GM20431 (cell line): ENCODE data around the gene MTURN.

Experiments
- in situ Hi-C: fragments of 300-500 bp; cut with MseI, MboI; formaldehyde crosslinking; loops from one replicate; pipeline ENCODE4 v1.15.0; 2020; ENCODE audit warnings: low sequenced_read_pairs; ENCODE audit not compliant: unreplicated experiment

The MTURN gene

DNA sequence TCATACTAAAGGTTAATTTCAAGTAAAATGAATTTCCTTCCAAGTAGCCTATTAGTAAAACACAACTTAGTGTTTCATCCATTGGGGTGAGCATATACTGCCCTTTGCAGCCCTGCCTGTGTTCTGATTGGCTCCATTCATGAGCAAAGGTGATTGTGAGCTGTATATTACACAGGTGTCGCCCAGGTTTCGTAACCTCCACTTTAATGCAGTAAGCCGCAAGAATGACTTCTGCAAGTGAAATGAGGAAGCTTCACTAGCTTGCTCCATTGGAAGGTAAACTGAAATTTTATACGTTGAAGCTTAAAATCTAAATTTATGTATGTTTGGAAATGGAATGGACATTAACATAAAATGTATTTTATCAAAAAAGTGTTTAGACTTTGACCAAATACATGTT is 24.4 kb downstream of the MTURN start:
- in situ Hi-C loops, result loop anchor here (25.0 kb wide), 1 partner anchor 278 kb away; no protein-coding TSS in a partner anchor

DNA sequence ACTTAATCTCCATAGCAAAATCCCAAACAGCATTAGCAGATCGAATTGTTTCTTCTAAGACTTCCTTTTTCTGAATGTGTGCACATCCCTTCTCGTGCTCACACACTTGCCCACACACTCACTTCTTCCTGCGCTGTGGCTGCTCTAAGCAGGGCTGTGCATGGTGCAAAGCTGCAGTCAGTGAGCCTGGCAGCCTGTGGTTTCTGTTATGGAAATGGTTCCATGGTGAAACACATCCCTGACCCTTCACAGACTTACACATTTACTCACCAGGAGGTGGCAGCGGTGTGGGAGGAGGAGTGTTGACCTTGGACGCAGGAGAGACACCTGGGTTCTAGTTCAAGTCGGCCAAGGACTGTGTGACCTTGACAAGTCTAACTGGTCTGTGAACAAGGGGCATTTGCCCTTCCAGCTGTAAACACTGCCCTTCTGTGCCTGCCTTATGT is 24.9 kb downstream of the MTURN start:
- in situ Hi-C loops, result loop anchor here (25.0 kb wide), 1 partner anchor 278 kb away; no protein-coding TSS in a partner anchor

DNA sequence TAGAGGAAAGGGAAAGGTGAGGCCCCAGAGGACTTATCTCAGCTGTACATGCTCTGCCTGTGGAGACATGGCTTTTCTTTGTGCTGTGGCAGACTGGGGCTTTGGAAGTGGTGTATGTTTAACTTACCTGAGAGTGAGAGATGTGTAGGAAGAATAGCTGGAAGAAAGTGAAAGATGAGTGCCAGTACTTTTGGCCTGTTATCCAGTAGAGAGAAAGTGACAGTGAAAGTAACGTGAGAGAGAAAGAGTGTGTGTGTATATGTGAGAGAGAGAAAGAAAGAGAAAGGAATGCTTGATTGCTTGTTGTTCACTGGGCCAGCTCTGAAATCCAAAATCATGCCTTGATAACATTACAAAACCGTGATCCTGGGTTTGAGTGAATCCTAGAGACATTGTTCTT is 25.5 kb downstream of the MTURN start:
- in situ Hi-C loops, result loop anchor here (25.0 kb wide), 1 partner anchor 277 kb away; no protein-coding TSS in a partner anchor

DNA sequence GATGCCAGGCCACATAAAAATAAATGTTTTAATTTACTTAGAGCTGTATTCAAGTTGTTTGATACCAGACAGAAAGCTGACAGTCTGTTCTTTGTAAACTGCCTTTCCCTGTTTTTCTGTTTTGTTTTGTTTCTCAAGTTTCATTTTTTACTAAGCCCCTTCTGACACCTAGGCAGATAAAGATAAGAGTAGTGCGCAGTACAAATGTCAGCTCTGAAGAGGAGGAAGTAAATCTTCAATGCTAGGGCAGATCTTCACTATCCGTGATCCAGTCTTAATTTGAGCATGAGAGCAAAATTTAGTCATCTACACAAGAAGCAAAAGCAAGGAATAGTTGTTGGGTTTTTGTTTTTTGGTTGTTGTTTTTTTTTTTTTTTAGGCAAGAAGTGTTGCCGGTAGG is 27.3 kb downstream of the MTURN start:
- in situ Hi-C loops, result loop anchor here (25.0 kb wide), 1 partner anchor 275 kb away; no protein-coding TSS in a partner anchor

DNA sequence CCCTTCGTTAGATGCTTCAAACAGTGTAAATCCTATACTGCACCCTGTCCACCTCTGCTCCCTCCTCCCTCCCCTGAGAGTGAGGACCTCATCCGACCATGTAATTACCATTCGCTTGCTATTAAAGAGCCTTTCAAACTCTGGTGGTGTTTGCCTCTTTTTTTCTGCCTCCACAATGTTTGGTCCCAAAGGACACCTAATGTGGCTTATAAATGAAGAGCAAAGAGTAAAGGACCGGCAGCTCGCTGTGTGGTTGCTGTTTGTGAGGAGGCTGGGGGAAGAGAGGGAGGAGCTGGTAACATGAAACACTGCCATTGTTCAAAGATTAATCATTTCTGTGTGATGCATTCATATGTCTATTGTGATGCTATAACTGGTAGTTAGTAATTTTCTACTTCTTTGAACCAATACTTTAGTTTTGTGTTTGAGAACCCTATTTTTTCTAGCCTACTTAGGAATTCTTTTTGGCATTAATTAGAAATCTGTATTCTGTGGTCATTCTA is 27.9 kb downstream of the MTURN start:
- in situ Hi-C loops, result loop anchor here (25.0 kb wide), 1 partner anchor 275 kb away; no protein-coding TSS in a partner anchor

DNA sequence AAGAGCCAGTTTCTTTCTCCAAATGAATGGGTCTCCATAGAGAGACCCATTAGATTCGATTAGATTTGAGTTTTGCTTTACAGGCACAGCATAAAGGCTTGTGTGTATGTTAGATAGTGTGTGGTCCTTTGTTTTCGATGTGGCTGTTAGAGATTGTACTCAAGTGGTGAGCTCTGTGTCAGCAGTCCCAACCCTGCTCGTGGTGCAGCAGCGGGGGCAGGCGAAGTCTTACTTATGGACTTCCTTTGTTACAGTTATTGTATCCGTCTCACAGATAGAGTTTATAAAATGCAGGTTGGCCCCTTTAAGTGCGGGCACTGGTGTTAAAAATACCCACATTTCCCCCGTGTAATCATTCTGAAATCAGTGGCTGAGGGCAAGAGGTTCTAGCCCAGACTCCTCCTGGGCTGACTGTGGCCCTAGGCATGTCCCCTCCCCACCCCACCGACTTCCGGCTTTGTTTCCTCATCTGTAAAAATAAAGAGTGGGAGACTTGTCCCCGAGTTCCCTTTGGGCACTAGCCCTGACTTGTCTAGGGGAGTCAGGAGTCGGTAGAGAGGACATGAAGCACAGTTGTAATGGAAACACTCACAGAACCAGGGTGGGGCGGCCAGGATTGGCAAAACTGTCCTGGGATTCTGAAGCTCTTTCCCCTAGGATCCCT is 28.6 kb downstream of the MTURN start:
- in situ Hi-C loops, result loop anchor here (25.0 kb wide), 1 partner anchor 274 kb away; no protein-coding TSS in a partner anchor

DNA sequence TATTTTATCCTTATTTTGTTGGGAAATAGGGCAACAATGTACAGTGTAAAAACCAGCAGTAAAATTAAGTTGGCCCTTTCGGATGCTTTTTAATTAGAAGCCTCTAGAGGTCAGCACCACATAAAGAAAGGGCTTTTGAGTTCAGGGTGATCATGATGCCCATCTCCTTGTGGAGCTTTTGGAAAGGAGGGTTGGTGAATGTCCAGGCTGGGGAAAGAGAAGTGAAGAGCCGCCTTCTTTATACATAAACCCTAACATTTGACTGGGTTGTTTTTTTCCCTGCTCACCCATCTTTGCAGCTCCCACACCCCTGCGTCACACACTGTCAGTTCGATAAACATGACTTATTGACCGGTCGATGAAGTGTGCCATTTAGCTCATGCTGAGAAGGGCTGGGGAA is 29.8 kb downstream of the MTURN start:
- in situ Hi-C loops, result loop anchor here (25.0 kb wide), 1 partner anchor 273 kb away; no protein-coding TSS in a partner anchor

DNA sequence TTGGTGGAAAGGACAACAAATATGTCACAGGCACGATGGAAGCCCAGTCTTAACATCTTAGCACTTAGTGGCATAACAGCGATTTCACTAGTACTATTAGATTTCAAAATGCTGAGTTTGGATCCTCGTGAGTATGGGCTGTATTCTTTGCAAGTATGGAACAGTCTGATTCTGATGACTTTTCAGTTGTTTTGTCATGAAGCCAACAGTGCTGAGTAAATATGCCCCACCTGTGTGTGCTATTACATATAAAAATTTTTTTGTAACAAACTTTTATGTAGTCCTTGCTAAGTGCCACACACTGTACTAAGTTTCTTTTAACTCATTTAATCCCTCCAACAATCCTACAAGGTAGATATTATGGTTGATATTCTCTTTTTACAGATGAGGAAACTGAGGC is 30.8 kb downstream of the MTURN start:
- in situ Hi-C loops, result loop anchor here (25.0 kb wide), 1 partner anchor 272 kb away; no protein-coding TSS in a partner anchor

DNA sequence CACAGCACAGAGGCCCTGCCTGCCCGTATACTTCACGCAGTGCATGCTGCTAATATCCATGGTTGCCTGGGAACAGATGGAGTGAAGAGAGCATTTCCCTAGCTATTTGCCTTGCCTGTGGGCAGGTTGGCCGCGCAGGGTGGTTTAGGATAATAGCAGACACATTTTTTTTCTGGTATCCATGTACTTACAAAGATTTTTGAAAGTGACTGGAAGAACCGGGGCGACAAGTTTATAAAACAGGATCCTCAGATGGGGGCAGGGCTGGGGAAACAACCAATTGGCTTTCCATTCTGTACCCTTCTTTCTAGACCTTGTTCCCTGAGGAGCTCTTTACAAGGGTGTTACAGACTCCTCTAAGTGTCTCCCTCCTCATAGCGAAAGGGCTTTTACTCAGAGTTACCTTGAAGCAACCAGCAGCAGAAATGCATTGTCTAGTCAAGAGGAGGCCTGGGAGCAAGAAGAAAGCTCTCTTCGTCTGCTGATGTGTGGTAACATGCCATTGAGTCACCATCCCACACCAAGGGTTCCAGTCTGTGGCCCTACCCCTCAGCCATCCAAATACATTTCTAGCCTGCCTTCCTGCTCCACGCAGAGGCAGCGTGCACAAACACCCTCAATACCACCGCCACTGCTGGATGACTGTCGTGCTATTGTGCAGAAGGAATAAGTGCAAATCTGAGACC is 31.5 kb downstream of the MTURN start:
- in situ Hi-C loops, result loop anchor here (25.0 kb wide), 1 partner anchor 271 kb away; no protein-coding TSS in a partner anchor

DNA sequence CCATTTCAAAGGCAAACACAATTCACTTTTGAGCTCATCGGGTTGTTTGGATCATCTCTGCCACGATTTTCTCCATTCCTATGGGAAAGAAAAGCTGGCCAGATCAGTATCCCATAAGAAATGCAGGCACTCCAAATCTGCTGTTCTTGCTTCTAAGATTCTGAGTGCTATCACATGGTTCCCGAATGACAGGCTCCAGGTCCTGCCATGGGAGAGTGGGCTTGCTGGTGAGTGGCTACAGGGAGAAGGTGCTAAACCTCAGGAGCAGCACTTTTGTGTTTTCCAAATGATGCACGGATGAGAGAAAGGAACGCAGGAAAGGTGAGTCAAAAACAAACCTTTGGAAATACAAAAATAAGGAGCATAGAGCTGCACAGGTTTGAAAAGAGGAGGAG is 32.1 kb downstream of the MTURN start:
- in situ Hi-C loops, result loop anchor here (25.0 kb wide), 1 partner anchor 270 kb away; no protein-coding TSS in a partner anchor

DNA sequence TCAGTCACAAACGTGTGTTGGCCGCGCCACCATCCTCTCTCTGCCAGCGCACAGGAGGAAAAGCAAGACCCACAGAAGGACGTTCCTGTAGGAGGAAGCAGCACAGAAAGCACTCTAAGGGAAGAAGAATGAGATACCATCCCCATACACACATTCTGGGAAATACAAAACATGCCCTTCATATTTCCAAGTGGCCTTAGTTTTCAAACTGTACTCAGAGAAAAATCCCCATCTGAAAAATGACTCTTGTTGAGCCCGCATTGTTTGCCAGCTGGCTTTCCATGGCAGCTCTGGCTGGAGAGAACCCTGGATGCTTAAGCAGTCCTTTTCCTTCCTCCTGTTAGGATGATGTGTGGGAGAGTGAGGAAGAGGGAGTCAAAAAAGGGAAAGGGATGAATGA is 33.1 kb downstream of the MTURN start:
- in situ Hi-C loops, result loop anchor here (25.0 kb wide), 1 partner anchor 269 kb away; no protein-coding TSS in a partner anchor

DNA sequence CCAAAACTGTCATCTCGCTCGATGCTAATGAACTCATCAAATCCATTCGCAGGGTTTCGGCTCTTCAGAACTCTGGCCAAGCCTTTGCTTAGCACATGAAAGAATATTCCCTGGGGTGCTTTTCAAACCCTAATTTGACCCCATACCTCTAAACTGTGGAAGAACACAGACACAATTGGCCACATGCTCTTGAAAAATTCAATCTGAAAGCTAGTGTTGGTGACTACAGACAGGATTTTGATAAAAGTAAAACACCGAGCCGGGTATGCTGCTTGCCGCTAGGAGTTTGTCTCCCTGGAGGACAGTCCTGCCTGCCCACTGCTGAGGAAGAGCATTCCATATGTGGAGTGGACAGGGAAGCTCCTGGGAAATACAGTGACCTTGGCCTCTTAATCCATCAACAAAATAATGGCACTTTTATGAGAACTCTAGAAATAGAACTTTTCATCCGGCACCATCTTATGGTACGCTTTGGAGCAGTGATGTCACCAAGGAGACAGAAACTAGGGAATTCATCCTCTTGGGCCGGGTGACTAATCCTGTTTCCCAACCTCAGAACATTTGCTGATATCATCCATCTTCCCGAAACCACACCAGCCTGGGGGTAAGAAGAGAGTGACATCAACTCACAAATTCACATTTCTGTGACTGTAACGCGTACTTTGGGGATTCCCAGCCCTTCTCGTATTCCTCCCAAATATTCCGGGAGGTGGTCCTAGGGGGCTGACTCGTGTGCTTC is 34.2 kb downstream of the MTURN start:
- in situ Hi-C loops, result loop anchor here (25.0 kb wide), 1 partner anchor 268 kb away; no protein-coding TSS in a partner anchor

DNA sequence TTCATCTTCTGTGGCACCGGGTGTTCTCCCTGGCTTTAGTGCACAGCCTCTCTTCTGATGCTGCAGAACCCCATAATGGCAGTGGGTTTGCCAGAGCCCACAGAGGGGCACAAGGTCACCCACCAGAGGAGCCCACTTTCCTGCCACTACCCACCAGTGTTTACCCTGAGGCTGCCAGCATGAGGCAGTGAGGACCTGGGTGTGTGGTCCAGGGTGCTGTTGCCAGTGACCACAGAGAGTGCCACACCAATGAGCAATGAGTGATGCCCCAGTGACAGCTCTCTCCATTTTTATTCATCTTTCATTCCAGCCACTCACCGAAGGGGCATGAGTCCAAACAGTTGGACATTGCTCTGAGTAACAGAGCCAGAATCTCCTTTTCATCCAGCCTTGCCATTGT is 34.8 kb downstream of the MTURN start:
- in situ Hi-C loops, result loop anchor here (25.0 kb wide), 1 partner anchor 268 kb away; no protein-coding TSS in a partner anchor

DNA sequence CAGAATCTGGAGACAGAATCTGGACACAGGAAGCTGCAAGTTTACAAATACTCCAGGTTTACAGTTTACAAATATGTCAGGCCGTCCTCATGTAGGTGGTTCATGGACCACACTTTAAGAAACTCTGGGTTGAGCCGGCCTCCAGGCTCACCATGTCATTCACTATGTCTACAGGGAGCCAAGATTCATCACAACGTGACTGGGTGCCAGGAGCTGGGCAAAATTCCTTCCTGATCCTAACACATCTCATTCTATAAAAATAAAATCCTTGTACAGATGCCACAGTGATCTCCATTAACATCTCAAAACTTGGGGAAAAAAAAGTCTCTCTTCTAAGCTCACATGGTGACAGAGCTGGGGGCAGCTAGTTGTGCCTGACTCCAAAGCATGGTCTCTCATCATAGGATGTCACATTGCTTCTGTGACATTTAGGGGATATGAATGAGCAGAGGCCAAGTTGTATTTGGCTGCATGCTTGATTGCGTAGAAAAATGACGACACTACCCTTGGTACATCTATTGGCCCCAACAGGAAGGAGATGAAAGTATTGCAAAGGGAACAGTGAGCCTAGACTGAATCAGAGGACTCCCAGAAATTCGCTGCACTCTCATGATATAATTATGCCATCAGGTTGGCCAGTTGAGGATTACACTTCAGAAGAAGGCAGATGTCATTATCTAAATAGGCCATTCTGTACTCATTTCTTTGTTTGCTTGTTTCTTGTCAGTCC is 35.9 kb downstream of the MTURN start:
- in situ Hi-C loops, result loop anchor here (25.0 kb wide), 1 partner anchor 267 kb away; no protein-coding TSS in a partner anchor

DNA sequence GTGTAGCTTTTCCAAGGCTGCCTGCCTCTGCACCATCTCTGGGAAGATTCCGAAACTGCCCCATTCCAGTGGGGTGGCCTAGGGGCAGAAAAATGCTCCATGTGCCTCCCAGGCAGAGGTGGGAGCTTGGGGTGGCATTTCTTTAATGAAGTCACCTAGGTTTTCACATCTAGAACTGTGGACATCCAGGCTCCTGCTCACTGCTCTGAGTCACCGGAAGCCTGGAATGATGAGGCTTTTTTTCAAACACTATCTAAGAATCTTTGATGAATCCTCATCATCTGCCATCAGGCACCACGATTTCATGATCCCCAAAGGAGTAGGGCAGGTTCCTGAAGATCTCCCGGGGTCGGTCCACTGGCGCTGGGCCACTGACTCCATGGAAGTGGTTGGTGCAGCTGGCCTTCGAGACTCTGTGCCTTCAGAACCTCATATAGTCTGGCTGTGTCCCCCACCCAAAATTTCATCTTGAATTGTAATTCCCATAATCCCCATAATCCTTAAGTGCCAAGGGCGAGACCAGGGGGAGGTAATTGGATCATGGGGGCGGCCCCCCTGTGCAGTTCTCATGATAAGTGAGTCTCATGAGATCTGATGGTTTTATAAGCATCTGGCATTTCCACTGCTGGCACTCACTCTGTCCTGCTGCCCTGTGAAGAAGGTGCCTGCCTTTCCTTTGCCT is 37.1 kb downstream of the MTURN start:
- in situ Hi-C loops, result loop anchor here (25.0 kb wide), 1 partner anchor 265 kb away; no protein-coding TSS in a partner anchor

DNA sequence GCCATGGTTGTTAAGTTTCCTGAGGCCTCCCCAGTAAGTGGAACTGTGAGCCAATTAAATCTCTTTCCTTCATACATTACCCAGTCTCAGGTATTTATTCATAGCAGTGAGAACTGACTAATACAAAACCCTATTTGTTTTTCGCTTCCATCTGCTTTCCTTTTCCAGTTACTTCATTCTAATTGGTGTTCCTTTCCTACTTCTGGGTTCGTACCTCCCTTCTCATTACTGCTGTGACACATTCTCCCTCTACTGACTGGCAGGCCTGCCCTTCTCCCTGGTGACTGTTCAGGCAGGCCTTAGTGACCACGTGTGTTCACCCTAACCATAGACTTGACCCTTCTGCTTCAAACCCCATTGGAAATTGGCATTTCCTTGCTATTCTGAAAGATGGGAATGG is 37.7 kb downstream of the MTURN start:
- in situ Hi-C loops, result loop anchor here (25.0 kb wide), 1 partner anchor 265 kb away; no protein-coding TSS in a partner anchor

DNA sequence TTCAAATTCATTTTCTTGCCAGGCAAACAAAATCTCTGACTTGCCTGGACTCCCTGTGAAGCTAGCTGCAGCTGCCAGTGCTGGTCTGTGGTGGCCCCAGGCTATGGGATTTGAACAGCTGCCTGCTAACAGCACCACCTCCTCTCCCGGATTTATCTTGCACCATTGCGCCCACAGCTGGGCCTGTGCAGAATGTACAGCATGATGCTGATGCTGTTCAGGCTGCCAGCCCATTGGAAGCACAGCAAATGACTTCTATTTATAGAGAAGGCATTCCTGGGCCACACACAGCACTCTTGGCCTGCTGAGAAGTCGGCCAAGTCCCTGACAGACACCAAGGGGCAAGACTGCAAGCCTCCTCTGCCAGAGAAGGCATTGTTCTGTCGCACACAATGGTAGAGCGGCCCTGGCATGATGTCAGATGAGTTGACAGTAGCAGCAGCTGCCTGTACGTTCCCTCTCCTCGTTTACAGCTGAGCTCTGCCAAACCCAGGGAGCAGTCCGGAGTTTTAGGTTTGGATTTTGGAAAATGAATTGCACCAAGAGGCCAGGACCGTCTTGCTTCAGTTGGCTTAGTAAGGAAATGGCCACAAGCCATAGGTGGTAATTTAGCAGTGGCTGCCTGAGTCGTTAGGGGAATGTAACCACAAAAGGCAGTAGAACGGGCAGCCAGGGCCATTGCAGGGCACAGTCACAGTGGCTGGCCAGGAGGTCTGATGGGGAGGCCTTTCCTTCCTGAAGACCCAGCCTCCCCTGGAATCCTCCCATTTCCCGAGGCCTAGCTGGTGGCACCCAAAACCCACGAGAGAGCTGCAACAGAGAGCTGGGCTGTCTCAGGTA is 38.5 kb downstream of the MTURN start:
- in situ Hi-C loops, result loop anchor here (25.0 kb wide), 1 partner anchor 264 kb away; no protein-coding TSS in a partner anchor

DNA sequence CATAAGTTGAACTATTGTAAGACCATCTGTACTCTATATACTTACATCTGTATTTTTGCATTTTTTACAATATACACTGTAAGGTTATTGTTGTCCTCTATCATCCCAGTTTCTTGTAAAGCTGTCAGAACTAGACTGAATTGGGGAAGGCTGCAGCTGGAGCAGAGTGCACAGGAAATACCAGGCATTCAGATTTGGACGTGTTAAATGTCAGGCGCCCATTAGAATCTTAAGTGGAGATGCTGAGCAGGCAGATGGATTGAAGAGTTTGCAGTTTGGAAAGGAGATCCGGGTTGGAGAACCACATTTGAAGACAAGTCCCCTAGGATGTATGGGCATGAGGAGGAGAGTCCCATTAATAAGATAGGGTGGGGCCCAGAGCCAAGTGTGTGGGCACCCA is 40.4 kb downstream of the MTURN start:
- in situ Hi-C loops, result no loop called here
